DOHH2 (cell line): ENCODE results near the gene LSM8.
A peak's percentile ranks its signal among the peaks of the same experiment; 100 is the strongest.

Experiments
- H3F3A ChIP-seq: fragments of 200-600 bp; sonication (generic), shearing (Covaris generic); 2 replicates; pipeline ENCODE4 v1.6.0; 2016; ENCODE audit warnings: antibody characterized with exemption, mild to moderate bottlenecking; ENCODE audit not compliant: control insufficient read depth, insufficient read depth
- H3K27ac ChIP-seq: fragments of 200-600 bp; sonication (generic); 2 replicates; pipeline ENCODE4 v1.5.1; 2014; ENCODE audit warnings: low read depth, mild to moderate bottlenecking, low read length, moderate library complexity
- H3K27me3 ChIP-seq: fragments of 200-600 bp; sonication (generic); 2 replicates; pipeline ENCODE4 v1.6.1; 2014; ENCODE audit warnings: mild to moderate bottlenecking, low read length, mixed read lengths; ENCODE audit not compliant: control insufficient read depth
- H3K36me3 ChIP-seq: fragments of 200-600 bp; sonication (generic); 2 replicates; pipeline ENCODE4 v1.6.1; 2014; ENCODE audit warnings: mild to moderate bottlenecking, low read length, moderate library complexity, mixed read lengths; ENCODE audit not compliant: control insufficient read depth
- H3K4me1 ChIP-seq: fragments of 200-600 bp; sonication (generic); 2 replicates; pipeline ENCODE4 v1.6.1; 2014; ENCODE audit warnings: mild to moderate bottlenecking, low read length, mixed read lengths; ENCODE audit not compliant: control insufficient read depth
- H3K4me2 ChIP-seq: fragments of 200-600 bp; sonication (generic); 2 replicates; pipeline ENCODE4 v1.6.0; 2014; ENCODE audit warnings: mild to moderate bottlenecking, low read length, moderate library complexity
- H3K4me3 ChIP-seq: fragments of 200-600 bp; sonication (generic); 2 replicates; pipeline ENCODE4 v1.5.1; 2014; ENCODE audit warnings: mild to moderate bottlenecking, low read length, mixed read lengths
- H3K79me2 ChIP-seq: fragments of 200-600 bp; sonication (generic); 2 replicates; pipeline ENCODE4 v1.6.1; 2014; ENCODE audit warnings: mild to moderate bottlenecking, low read length, mixed read lengths; ENCODE audit not compliant: control insufficient read depth
- H3K9me2 ChIP-seq: fragments of 200-600 bp; sonication (generic); replicated peaks from 2 replicates; pipeline ENCODE4 v1.6.1; 2014; ENCODE audit warnings: mild to moderate bottlenecking, low read length, mixed read lengths; ENCODE audit not compliant: control insufficient read depth
- H3K9me3 ChIP-seq: fragments of 200-600 bp; sonication (generic); 2 replicates; pipeline ENCODE4 v1.6.1; 2014; ENCODE audit warnings: antibody characterized with exemption, low read length, mixed read lengths; ENCODE audit not compliant: control insufficient read depth, insufficient read depth
- H4K20me1 ChIP-seq: fragments of 200-600 bp; sonication (generic); 2 replicates; pipeline ENCODE4 v1.6.0; 2014; ENCODE audit warnings: low read depth, mild to moderate bottlenecking, antibody characterized with exemption, low read length, moderate library complexity; ENCODE audit not compliant: control insufficient read depth, insufficient read depth
- EZH2phosphoT487 ChIP-seq: fragments of 200-600 bp; sonication (generic); IDR thresholded peaks from 2 replicates; pipeline ENCODE4 v1.6.1; 2017; ENCODE audit warnings: borderline replicate concordance, mild to moderate bottlenecking, antibody characterized with exemption, low read length, moderate library complexity, mixed read lengths
- TF ChIP-seq, protein P1 (sequence below): fragments of 200-600 bp; sonication (generic); IDR thresholded peaks from one replicate; pipeline ENCODE4 v1.5.1; 2014; ENCODE audit warnings: antibody characterized with exemption, mild to moderate bottlenecking, low read depth, low read length; ENCODE audit not compliant: poor library complexity, severe bottlenecking

Gene LSM8

GRCh38 chr7:118152654-118153053 is 31.3 kb upstream of the LSM8 start:
- Histone ChIP-seq H3K4me1 (no peaks in the 10 kb centered on the region), H3K9me2 (no peaks in the 10 kb centered on the region), H3K27ac (no peak overlapping the region), H3K27me3 (peaks cover 32% of the 10 kb centered on the region), H3K9me3 (no peaks in the 10 kb centered on the region), H3K36me3 (no peaks in the 10 kb centered on the region), H3K4me3 (no peak overlapping the region), H3F3A (no peaks in the 10 kb centered on the region), H4K20me1 (no peaks in the 10 kb centered on the region), H3K4me2 (no peak overlapping the region), H3K79me2 (no peaks in the 10 kb centered on the region)
- no peak for TF ChIP-seq EZH2phosphoT487
- TF ChIP-seq, protein P1, sequence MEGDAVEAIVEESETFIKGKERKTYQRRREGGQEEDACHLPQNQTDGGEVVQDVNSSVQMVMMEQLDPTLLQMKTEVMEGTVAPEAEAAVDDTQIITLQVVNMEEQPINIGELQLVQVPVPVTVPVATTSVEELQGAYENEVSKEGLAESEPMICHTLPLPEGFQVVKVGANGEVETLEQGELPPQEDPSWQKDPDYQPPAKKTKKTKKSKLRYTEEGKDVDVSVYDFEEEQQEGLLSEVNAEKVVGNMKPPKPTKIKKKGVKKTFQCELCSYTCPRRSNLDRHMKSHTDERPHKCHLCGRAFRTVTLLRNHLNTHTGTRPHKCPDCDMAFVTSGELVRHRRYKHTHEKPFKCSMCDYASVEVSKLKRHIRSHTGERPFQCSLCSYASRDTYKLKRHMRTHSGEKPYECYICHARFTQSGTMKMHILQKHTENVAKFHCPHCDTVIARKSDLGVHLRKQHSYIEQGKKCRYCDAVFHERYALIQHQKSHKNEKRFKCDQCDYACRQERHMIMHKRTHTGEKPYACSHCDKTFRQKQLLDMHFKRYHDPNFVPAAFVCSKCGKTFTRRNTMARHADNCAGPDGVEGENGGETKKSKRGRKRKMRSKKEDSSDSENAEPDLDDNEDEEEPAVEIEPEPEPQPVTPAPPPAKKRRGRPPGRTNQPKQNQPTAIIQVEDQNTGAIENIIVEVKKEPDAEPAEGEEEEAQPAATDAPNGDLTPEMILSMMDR, result no peak

- Histone ChIP-seq H3K36me3 (no peaks in the 10 kb centered on the region), H3K27me3 (peaks cover 32% of the 10 kb centered on the region), H3K79me2 (no peaks in the 10 kb centered on the region), H3K4me3 (no peak overlapping the region), H3K4me2 (no peak overlapping the region), H4K20me1 (no peaks in the 10 kb centered on the region), H3K27ac (no peak overlapping the region), H3K9me2 (no peaks in the 10 kb centered on the region), H3K4me1 (no peaks in the 10 kb centered on the region), H3K9me3 (peaks cover 7% of the 10 kb centered on the region; the same call in 1 of the 2 replicates), H3F3A (no peaks in the 10 kb centered on the region)
- TF ChIP-seq, protein P1, result peak; percentile 85
- peak; percentile 41; the same call in 1 of the 2 replicates for TF ChIP-seq EZH2phosphoT487
Measured at GRCh38 chr7:118153551-118154177, 30.3 kb upstream of the LSM8 start.

DNA sequence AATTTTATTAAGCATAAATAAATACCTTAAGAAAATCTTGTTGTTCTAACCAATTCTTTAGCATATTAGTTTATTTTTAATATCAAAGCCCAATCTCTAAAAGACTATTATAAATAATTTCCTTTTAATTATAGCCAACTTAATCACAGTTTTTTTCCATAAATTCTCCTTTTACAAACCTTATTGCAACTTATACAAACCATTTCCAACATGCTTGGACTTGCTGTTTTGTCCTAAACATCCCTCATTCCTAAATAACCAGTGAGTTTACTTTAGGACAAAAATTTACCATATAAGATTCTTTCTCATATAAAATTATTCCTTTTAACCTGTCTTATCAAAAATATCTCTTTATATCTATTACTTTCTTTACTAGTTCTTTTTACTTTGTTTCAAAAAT is 25.2 kb upstream of the LSM8 start:
- Histone ChIP-seq H3K27ac (no peak overlapping the region), H3K9me3 (peaks cover 7% of the 10 kb centered on the region; the same call in 1 of the 2 replicates), H3K36me3 (no peaks in the 10 kb centered on the region), H3K4me3 (no peak overlapping the region), H3K4me2 (no peak overlapping the region), H3K27me3 (peaks cover 26% of the 10 kb centered on the region), H3K79me2 (no peaks in the 10 kb centered on the region), H4K20me1 (no peaks in the 10 kb centered on the region), H3K4me1 (no peaks in the 10 kb centered on the region), H3K9me2 (no peaks in the 10 kb centered on the region), H3F3A (no peaks in the 10 kb centered on the region)
- TF ChIP-seq, protein P1, result no peak
- no peak for TF ChIP-seq EZH2phosphoT487
